ENCODE results near the gene SSTR5. TPM values are rescaled to one million over a fixed set of nuclear protein-coding genes. Genes with fewer than 3 reads are reported as not detected.

Gene SSTR5
- total RNA-seq, 1 experiment from 2014 or later, result not detected

DNA sequence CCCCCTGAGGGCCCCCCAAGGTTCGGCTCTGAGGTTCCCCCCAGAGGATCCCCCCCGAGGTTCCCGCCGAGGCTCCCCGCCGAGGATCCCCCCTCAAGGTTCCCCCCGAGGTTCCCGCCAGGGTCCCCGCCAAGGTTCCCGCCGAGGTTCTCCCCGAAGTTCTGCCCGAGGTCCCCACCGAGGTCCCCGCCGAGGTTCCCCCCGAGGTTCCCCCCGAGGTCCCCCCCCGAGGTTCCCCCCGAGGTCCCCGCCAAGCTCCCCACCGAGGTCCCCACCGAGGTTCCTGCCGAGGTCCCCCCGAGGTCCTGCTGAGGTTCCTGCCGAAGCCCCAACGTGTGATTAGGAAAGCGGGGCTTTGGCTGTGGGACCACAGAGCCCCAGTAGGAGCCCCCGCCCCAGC lies 32.2 kb upstream of the SSTR5 start:
- BruUV-seq (replicated peaks), result no TSS peak
- no peak for DNase-seq
- no peak for TF ChIP-seq CTCF (IDR thresholded peaks at IDR 0.05; ENCODE audit: unreplicated experiment)
- CTCF ChIA-PET, result interaction anchor here (0.6 kb wide), 1 partner anchor 909 kb away, joined by 3 read pairs; no protein-coding TSS in a partner anchor
- Mint-ChIP-seq H3K27ac (ENCODE audit: unreplicated experiment) (no peak overlapping the region), H3K27me3 (ENCODE audit: unreplicated experiment) (peaks cover 51% of the 10 kb centered on the region), H3K4me3 (ENCODE audit: low read depth, unreplicated experiment) (no peak overlapping the region), H3K4me1 (ENCODE audit: low read depth, unreplicated experiment) (no peaks in the 10 kb centered on the region), H3K9me3 (ENCODE audit: low read depth, unreplicated experiment) (no peaks in the 10 kb centered on the region), H3K36me3 (ENCODE audit: insufficient read depth, unreplicated experiment) (peaks cover 11% of the 10 kb centered on the region)
- intact Hi-C loops (cut with micrococcal nuclease; ENCODE audit: unreplicated experiment), result no loop called here

- Mint-ChIP-seq H3K27me3 (ENCODE audit: unreplicated experiment) (peaks cover 57% of the 10 kb centered on the region), H3K9me3 (ENCODE audit: low read depth, unreplicated experiment) (no peaks in the 10 kb centered on the region), H3K4me1 (ENCODE audit: low read depth, unreplicated experiment) (no peaks in the 10 kb centered on the region), H3K4me3 (ENCODE audit: low read depth, unreplicated experiment) (no peak overlapping the region), H3K27ac (ENCODE audit: unreplicated experiment) (no peak overlapping the region), H3K36me3 (ENCODE audit: insufficient read depth, unreplicated experiment) (peaks cover 11% of the 10 kb centered on the region)
- no peak for DNase-seq
- intact Hi-C loops (cut with micrococcal nuclease; ENCODE audit: unreplicated experiment), result no loop called here
- BruUV-seq (replicated peaks), result no TSS peak
- CTCF ChIA-PET, result no interaction called here
- TF ChIP-seq CTCF (IDR thresholded peaks at IDR 0.05; ENCODE audit: unreplicated experiment), result no peak
These were observed 30.4 kb upstream of the SSTR5 start for GRCh38 chr16:1042049-1042744.

DNA sequence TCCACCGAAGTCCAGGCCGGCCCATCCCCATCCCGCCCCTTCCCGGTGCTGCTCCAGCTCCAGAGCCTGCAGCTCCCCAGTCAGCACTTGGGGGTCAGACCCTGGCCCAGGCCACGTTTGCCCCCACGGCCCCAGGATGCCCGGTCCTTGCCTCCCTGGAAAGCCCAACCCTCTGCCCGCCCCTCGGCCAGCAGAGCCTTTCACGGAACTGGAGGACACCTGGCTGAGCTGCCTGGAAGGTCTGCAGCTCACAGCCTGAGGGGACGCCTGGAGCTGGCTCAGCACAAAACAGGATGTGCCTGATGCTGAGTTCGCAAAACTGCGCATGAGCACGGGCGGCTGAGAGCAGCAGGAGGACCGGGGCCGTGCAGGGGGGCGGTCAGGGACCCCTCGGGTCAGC lies 29.7 kb upstream of the SSTR5 start:
- H3K27ac Mint-ChIP-seq (ENCODE audit: unreplicated experiment), result no peak overlapping the region
- H3K4me1 Mint-ChIP-seq (ENCODE audit: low read depth, unreplicated experiment), result no peaks in the 10 kb centered on the region
- DNase-seq, result no peak
- H3K4me3 Mint-ChIP-seq (ENCODE audit: low read depth, unreplicated experiment), result no peak overlapping the region
- intact Hi-C loops (cut with micrococcal nuclease; ENCODE audit: unreplicated experiment), result no loop called here
- CTCF ChIA-PET, result no interaction called here
- BruUV-seq (replicated peaks), result no TSS peak
- no peaks in the 10 kb centered on the region for H3K9me3 Mint-ChIP-seq (ENCODE audit: low read depth, unreplicated experiment)
- TF ChIP-seq CTCF (IDR thresholded peaks at IDR 0.05; ENCODE audit: unreplicated experiment), result no peak
- H3K27me3 Mint-ChIP-seq (ENCODE audit: unreplicated experiment), result peaks cover 57% of the 10 kb centered on the region
- peaks cover 11% of the 10 kb centered on the region for H3K36me3 Mint-ChIP-seq (ENCODE audit: insufficient read depth, unreplicated experiment)

DNA sequence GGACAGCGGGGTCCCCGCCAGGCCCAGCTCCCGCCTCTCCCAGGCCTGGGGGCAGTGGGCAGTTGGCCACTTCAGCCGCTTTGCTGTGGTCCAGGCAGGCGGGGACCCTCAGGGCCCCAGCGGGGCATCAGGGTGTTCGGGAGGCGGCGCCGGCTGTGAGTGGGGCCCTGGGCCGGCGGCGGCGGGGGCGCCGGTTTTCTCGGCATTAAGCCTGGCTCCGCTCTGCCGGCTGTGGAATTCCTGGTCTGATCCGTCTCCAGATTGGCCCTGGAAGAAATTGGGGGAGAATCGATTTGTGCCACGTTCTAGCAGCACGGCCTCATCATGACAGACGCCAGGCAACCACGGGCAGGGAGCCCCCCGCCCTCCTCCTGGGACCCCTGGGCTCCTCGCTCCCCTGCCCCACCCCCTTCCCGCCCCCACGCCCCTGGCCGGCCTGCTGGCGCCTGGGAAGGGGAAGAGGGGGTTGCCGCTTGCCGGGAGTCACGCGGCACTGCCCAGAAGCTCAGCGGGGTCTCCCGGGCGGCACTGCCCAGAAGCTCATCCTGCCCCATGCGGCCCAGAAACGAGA lies 28.6 kb upstream of the SSTR5 start:
- no peak for TF ChIP-seq CTCF (IDR thresholded peaks at IDR 0.05; ENCODE audit: unreplicated experiment)
- intact Hi-C loops (cut with micrococcal nuclease; ENCODE audit: unreplicated experiment), result no loop called here
- DNase-seq, result no peak
- no TSS peak for BruUV-seq (replicated peaks)
- Mint-ChIP-seq H3K27ac (ENCODE audit: unreplicated experiment) (no peak overlapping the region), H3K4me1 (ENCODE audit: low read depth, unreplicated experiment) (no peaks in the 10 kb centered on the region), H3K36me3 (ENCODE audit: insufficient read depth, unreplicated experiment) (peaks cover 11% of the 10 kb centered on the region), H3K27me3 (ENCODE audit: unreplicated experiment) (peaks cover 49% of the 10 kb centered on the region), H3K4me3 (ENCODE audit: low read depth, unreplicated experiment) (no peak overlapping the region), H3K9me3 (ENCODE audit: low read depth, unreplicated experiment) (no peaks in the 10 kb centered on the region)
- CTCF ChIA-PET, result no interaction called here
